Left ventricle myocardium inferior (tissue), 1 donor: ENCODE data around the gene CMTR1. TPM values are rescaled to one million over a fixed set of nuclear protein-coding genes. Genes with fewer than 3 reads are reported as not detected.

Experiments used
- DNase-seq: peaks from one replicate; pipeline ENCODE4 v3.0.0-alpha.2; 2020
- H3K27ac ChIP-seq: fragments of 200-600 bp; replicated peaks from 2 replicates; pipeline ENCODE4 v1.8.0; 2021
- H3K27me3 ChIP-seq: fragments of 200-600 bp; 2 replicates; pipeline ENCODE4 v1.8.0; 2021; ENCODE audit warnings: low read depth
- H3K36me3 ChIP-seq: fragments of 200-600 bp; 2 replicates; pipeline ENCODE4 v1.8.0; 2021
- H3K4me1 ChIP-seq: fragments of 200-600 bp; 2 replicates; pipeline ENCODE4 v1.8.0; 2021
- H3K4me3 ChIP-seq: fragments of 200-600 bp; 2 replicates; pipeline ENCODE4 v1.8.0; 2021; ENCODE audit warnings: mild to moderate bottlenecking, moderate library complexity
- H3K9me3 ChIP-seq: fragments of 200-600 bp; replicated peaks from 2 replicates; pipeline ENCODE4 v1.8.0; 2021
- CTCF ChIP-seq: fragments of 200-600 bp; IDR thresholded peaks from 2 replicates; pipeline ENCODE4 v1.8.0; 2021; ENCODE audit warnings: antibody characterized with exemption, mild to moderate bottlenecking, borderline replicate concordance
- intact Hi-C: fragments of 100-400 bp; cut with micrococcal nuclease; formaldehyde crosslinking; loops from one replicate; pipeline ENCODE4 v1.11.0; 2022
- total RNA-seq: library from RNA; stranded (reverse); fragmentation: NEBNext Ultra II Directional; extraction: Animal tissue kit (Norgen Biotek cat#: 25700); gene quantifications from one replicate; pipeline ENCODE4 v1.2.1, GENCODE V29; 2021
- donor health status: DM: no; HTN: yes; CAD: no; lungs with severe emphysema.

The CMTR1 gene
- total RNA-seq, 1 donor from 2014 or later = 34.4 TPM

- intact Hi-C loops = no loop called here
- H3K36me3 ChIP-seq = no peaks in the 10 kb centered on the region
- no peak overlapping the region for H3K4me3 ChIP-seq
- no peaks in the 10 kb centered on the region for H3K9me3 ChIP-seq
- no peak for DNase-seq
- H3K4me1 ChIP-seq = no peaks in the 10 kb centered on the region
- no peak for TF ChIP-seq CTCF
- peaks cover 6% of the 10 kb centered on the region for H3K27me3 ChIP-seq
- no peak overlapping the region for H3K27ac ChIP-seq
Measured at GRCh38 chr6:37426945-37427510, 6.0 kb upstream of the CMTR1 start.

GRCh38 chr6:37429352-37429750 is 3.7 kb upstream of the CMTR1 start:
- Histone ChIP-seq H3K9me3 (no peaks in the 10 kb centered on the region), H3K36me3 (no peaks in the 10 kb centered on the region), H3K27ac (no peak overlapping the region), H3K27me3 (peaks cover 6% of the 10 kb centered on the region), H3K4me1 (peaks cover 22% of the 10 kb centered on the region), H3K4me3 (no peak overlapping the region)
- TF ChIP-seq CTCF = no peak
- intact Hi-C loops = no loop called here
- DNase-seq = no peak

GRCh38 chr6:37432590-37432915 is 468 bp upstream of the CMTR1 start:
- TF ChIP-seq CTCF = no peak
- H3K4me3 ChIP-seq = peak overlapping the region; percentile 100
- peaks cover 34% of the 10 kb centered on the region for H3K4me1 ChIP-seq
- intact Hi-C loops = no loop called here
- peaks cover 21% of the 10 kb centered on the region for H3K36me3 ChIP-seq
- peak overlapping the region; percentile 98 for H3K27ac ChIP-seq
- no peak for DNase-seq
- H3K27me3 ChIP-seq = peaks cover 6% of the 10 kb centered on the region
- H3K9me3 ChIP-seq = no peaks in the 10 kb centered on the region

GRCh38 chr6:37433657-37434271 is 743 bp downstream of the CMTR1 start:
- Histone ChIP-seq H3K9me3 (no peaks in the 10 kb centered on the region), H3K27ac (peak overlapping the region; percentile 98), H3K4me3 (peak overlapping the region; percentile 100), H3K4me1 (peaks cover 46% of the 10 kb centered on the region), H3K27me3 (no peaks in the 10 kb centered on the region), H3K36me3 (peaks cover 32% of the 10 kb centered on the region)
- intact Hi-C loops = no loop called here
- DNase-seq = peak; percentile 16
- TF ChIP-seq CTCF = no peak

GRCh38 chr6:37435373-37435772 is 2.4 kb downstream of the CMTR1 start:
- no peak for DNase-seq
- no peaks in the 10 kb centered on the region for H3K9me3 ChIP-seq
- TF ChIP-seq CTCF = no peak
- intact Hi-C loops = no loop called here
- H3K27ac ChIP-seq = no peak overlapping the region
- H3K4me3 ChIP-seq = no peak overlapping the region
- H3K27me3 ChIP-seq = no peaks in the 10 kb centered on the region
- H3K4me1 ChIP-seq = peaks cover 62% of the 10 kb centered on the region
- peaks cover 32% of the 10 kb centered on the region for H3K36me3 ChIP-seq
